Fibroblast of lung (primary cell): ENCODE results near the gene TAPT1. TPM values are rescaled to one million over a fixed set of nuclear protein-coding genes. Genes with fewer than 3 reads are reported as not detected.
A peak's percentile ranks its signal among the peaks of the same experiment; 100 is the strongest.

Experiments
- DNase-seq, 2 donors: peaks; one replicate each; pipeline versions ENCODE4 v3.0.0 to v3.0.0-alpha.2; 2010; ENCODE audit warnings: low read depth in 2 of 2
- H2AFZ ChIP-seq: 2 replicates; pipeline ENCODE4 v1.5.1; 2012; ENCODE audit warnings: low read length, control low read depth, inconsistent platforms
- H3K27ac ChIP-seq: 2 replicates; pipeline ENCODE4 v1.5.1; 2011; ENCODE audit warnings: low read length, control low read depth; ENCODE audit not compliant: insufficient read depth
- H3K27me3 ChIP-seq: 2 replicates; pipeline ENCODE4 v1.5.1; 2011; ENCODE audit warnings: mild to moderate bottlenecking, low read length; ENCODE audit not compliant: control insufficient read depth, insufficient read depth
- H3K36me3 ChIP-seq: 2 replicates; pipeline ENCODE4 v1.5.1; 2011; ENCODE audit warnings: low read length; ENCODE audit not compliant: control insufficient read depth, insufficient read depth
- H3K4me1 ChIP-seq: 2 replicates; pipeline ENCODE4 v1.5.1; 2011; ENCODE audit warnings: low read length; ENCODE audit not compliant: control insufficient read depth, insufficient read depth; ENCODE audit errors: extremely low read depth
- H3K4me2 ChIP-seq: 2 replicates; pipeline ENCODE4 v1.5.1; 2011; ENCODE audit warnings: low read length, control low read depth; ENCODE audit not compliant: insufficient read depth; ENCODE audit errors: extremely low read depth
- H3K4me3 ChIP-seq, 4 experiments: fragments of 200-600 bp in 1 of 4; sonication (generic) in 1 of 4; replicated peaks in 1 of 4; 2 replicates each; pipeline ENCODE4 v1.5.1; 2011 to 2016; ENCODE audit warnings: low read length in 4 of 4, low read depth in 3 of 4, mild to moderate bottlenecking in 3 of 4, control low read depth in 2 of 4, inconsistent platforms in 1 of 4, mixed read lengths in 1 of 4; ENCODE audit not compliant: insufficient read depth in 1 of 4; ENCODE audit errors: control extremely low read depth in 1 of 4
- H3K79me2 ChIP-seq: 2 replicates; pipeline ENCODE4 v1.5.1; 2012; ENCODE audit warnings: mild to moderate bottlenecking, low read length, inconsistent platforms; ENCODE audit not compliant: control insufficient read depth, insufficient read depth
- H3K9ac ChIP-seq: 2 replicates; pipeline ENCODE4 v1.5.1; 2011; ENCODE audit warnings: mild to moderate bottlenecking, low read length, control low read depth; ENCODE audit not compliant: insufficient read depth
- H3K9me3 ChIP-seq: 2 replicates; pipeline ENCODE4 v1.5.1; 2012; ENCODE audit warnings: low read depth, low read length; ENCODE audit not compliant: control insufficient read depth, insufficient read depth
- H4K20me1 ChIP-seq: 2 replicates; pipeline ENCODE4 v1.5.1; 2011; ENCODE audit warnings: low read length; ENCODE audit not compliant: control insufficient read depth, insufficient read depth; ENCODE audit errors: extremely low read depth
- CTCF ChIP-seq, 2 donors: IDR thresholded peaks in 1 of 2; conservative IDR thresholded peaks in 1 of 2; 1 replicate in 1 of 2; 2 replicates in 1 of 2; pipeline ENCODE4 v1.5.1; 2011 to 2012; ENCODE audit warnings: low read length in 2 of 2, control low read depth in 1 of 2, inconsistent platforms in 1 of 2, low read depth in 1 of 2, mild to moderate bottlenecking in 1 of 2
- EZH2 ChIP-seq: IDR thresholded peaks from 2 replicates; pipeline ENCODE4 v1.5.1; 2012; ENCODE audit warnings: low read length, control low read depth, mild to moderate bottlenecking; ENCODE audit errors: missing control alignments
- polyA plus RNA-seq, 2 donors: library from polyadenylated mRNA; depleted of rRNA in 1 of 2; stranded (reverse) in 1 of 2; unstranded in 1 of 2; fragments of >200 nt; gene quantifications; 2 replicates each; pipeline ENCODE4 v1.2.1, GENCODE V29; 2011 to 2012; ENCODE audit warnings: missing spikeins in 1 of 2
- total RNA-seq: library from RNA; depleted of rRNA; stranded (reverse); fragments of >200 nt; gene quantifications from 2 replicates; pipeline ENCODE4 v1.2.1, GENCODE V29; 2014

The TAPT1 gene
- total and polyA plus RNA-seq, 2 donors (not counting 1 experiment from before 2014, with no cell fraction given) = 18.7 to 20.6 TPM

DNA sequence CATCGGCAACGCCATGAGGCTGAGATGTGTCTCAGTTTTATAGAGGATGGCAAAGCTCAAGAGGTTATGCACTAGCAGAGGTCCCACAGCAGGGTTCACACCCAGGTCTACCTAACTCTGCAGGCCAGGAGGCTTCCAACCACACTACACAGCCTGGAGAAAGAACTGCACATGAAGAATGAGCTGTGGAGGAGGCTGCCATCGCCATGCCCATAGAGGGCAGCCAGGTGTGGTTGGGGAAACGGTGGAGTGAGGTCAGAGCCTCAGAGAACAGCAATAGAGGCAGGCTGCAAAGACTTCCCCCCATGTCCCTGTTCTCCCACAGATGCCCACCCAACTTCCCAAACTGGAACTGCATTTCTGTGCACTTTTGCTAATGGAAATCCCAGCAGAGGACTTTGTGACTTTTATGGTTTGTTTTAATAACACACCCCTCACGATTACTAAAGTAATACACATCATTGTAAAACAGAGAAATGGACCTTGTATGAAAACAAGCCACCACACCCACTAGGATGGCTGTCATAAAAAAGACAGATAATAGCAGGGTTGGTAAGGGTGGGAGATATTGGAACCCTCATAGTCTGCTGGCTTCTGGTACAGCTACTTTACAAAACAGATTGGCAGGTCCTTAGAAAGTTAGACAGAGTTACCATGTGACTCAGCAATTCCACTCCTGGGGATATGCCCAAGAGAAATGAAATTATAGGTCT, 83.5 kb downstream of the TAPT1 start:
- H3K36me3 ChIP-seq = no peaks in the 10 kb centered on the region
- no peak overlapping the region for H2AFZ ChIP-seq
- H3K27ac ChIP-seq = no peak overlapping the region
- H3K4me1 ChIP-seq = peaks cover 3% of the 10 kb centered on the region
- TF ChIP-seq CTCF (conservative IDR thresholded peaks at IDR 0.05 in 1 of 2, IDR thresholded peaks at IDR 0.05 in 1 of 2; ENCODE audit: low read depth in 1 of 2, low read length in 2 of 2) (no peak), EZH2 (no peak)
- no peak overlapping the region for H3K4me3 ChIP-seq
- H4K20me1 ChIP-seq = no peaks in the 10 kb centered on the region
- DNase-seq = no peak
- no peak overlapping the region for H3K9ac ChIP-seq
- H3K27me3 ChIP-seq = no peaks in the 10 kb centered on the region
- no peak overlapping the region for H3K4me2 ChIP-seq
- H3K79me2 ChIP-seq = no peaks in the 10 kb centered on the region
- H3K9me3 ChIP-seq = no peaks in the 10 kb centered on the region

DNA sequence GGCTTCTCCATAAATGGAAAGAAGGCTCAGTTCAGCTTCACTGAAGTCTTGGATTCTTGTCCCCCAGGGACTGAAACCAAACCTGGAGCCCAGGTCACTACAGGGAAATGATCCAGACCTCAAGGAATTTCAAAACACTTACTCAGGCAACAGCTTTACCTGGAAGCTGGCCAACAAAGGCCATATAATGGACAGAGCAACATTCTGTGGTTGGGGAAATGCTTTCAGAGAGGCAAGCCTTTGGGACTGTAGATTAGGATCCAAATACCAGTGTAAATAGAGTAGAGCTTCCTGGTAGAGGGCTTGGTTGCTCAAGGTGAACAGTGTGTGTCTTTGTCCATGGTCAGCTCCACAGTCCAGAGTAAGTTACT, 85.4 kb downstream of the TAPT1 start:
- Histone ChIP-seq H3K27ac (no peak overlapping the region), H3K9me3 (no peaks in the 10 kb centered on the region)

More for the DNA sequence above, 85.4 kb downstream of the TAPT1 start:
- H3K4me3 ChIP-seq = no peak overlapping the region
- peak; percentile 73 to 99 for DNase-seq
- H3K9ac ChIP-seq = no peak overlapping the region
- no peaks in the 10 kb centered on the region for H3K79me2 ChIP-seq
- no peaks in the 10 kb centered on the region for H3K36me3 ChIP-seq
- H3K4me2 ChIP-seq = no peak overlapping the region
- peaks cover 3% of the 10 kb centered on the region for H3K4me1 ChIP-seq
- no peaks in the 10 kb centered on the region for H4K20me1 ChIP-seq
- no peak for TF ChIP-seq CTCF (conservative IDR thresholded peaks at IDR 0.05 in 1 of 2, IDR thresholded peaks at IDR 0.05 in 1 of 2; ENCODE audit: low read depth in 1 of 2, low read length in 2 of 2)
- TF ChIP-seq EZH2 = no peak
- H3K27me3 ChIP-seq = no peaks in the 10 kb centered on the region
- H2AFZ ChIP-seq = no peak overlapping the region
